ENCODE measurements around the gene INPPL1. TPM values are rescaled to one million over a fixed set of nuclear protein-coding genes. Genes with fewer than 3 reads are reported as not detected.

The INPPL1 gene
- total and polyA plus RNA-seq, 10 donors = 28.2 to 177 (median 126) TPM

GRCh38 chr11:72257570-72257969 lies 33.0 kb downstream of the INPPL1 start:
- intact Hi-C loops (cut with DNase I; ENCODE audit: low total_unique reads) = no loop called here

DNA sequence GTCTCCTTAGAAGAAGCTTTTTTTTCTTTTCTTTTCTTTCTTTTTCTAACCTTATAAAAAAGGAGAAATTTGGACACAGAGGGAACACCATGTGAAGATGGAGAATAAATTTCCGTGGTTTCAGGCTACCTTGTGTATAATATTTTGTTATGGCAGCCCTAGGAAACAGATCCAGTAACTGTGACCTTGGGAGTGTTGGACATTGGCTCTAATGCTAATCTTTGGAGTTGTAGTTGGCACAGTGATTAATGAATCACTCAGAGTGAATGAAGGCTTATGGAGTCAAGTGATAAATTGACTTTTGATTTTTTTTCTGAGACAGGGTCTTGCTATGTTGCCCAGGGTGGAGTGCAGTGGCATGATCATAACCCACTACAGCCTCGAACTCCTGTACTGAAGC lies 34.9 kb downstream of the INPPL1 start:
- Histone ChIP-seq H3K4me3 (no peak overlapping the region), H3K36me3 (no peaks in the 10 kb centered on the region), H3K9me3 (no peaks in the 10 kb centered on the region), H3K27me3 (replicated peaks in 1 of 7) (peaks cover 0 to 9% (median 0%) of the 10 kb centered on the region in 7 donors), H3K27ac (no peak overlapping the region), H3K4me1 (no peaks in the 10 kb centered on the region)
- 65 to 90% (median 80%) methylated on average over 2 of the region's 2 CpGs for WGBS, 5 donors
- no peak for DNase-seq
- TF ChIP-seq POLR2A (IDR thresholded peaks at IDR 0.05) (no peak), POLR2AphosphoS5 (IDR thresholded peaks at IDR 0.05) (no peak)
- TF ChIP-seq, protein P1, sequence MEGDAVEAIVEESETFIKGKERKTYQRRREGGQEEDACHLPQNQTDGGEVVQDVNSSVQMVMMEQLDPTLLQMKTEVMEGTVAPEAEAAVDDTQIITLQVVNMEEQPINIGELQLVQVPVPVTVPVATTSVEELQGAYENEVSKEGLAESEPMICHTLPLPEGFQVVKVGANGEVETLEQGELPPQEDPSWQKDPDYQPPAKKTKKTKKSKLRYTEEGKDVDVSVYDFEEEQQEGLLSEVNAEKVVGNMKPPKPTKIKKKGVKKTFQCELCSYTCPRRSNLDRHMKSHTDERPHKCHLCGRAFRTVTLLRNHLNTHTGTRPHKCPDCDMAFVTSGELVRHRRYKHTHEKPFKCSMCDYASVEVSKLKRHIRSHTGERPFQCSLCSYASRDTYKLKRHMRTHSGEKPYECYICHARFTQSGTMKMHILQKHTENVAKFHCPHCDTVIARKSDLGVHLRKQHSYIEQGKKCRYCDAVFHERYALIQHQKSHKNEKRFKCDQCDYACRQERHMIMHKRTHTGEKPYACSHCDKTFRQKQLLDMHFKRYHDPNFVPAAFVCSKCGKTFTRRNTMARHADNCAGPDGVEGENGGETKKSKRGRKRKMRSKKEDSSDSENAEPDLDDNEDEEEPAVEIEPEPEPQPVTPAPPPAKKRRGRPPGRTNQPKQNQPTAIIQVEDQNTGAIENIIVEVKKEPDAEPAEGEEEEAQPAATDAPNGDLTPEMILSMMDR (IDR thresholded peaks at IDR 0.05 in 8 of 11, conservative IDR thresholded peaks at IDR 0.05 in 3 of 11) = no peak
- intact Hi-C loops (cut with DNase I; ENCODE audit: low total_unique reads) = no loop called here

More at GRCh38 chr11:72257570-72257969, 33.0 kb downstream of the INPPL1 start:
- no peak for DNase-seq
- no peak overlapping the region for H3K27ac ChIP-seq
- H3K4me1 ChIP-seq = no peaks in the 10 kb centered on the region
- H3K27me3 ChIP-seq (replicated peaks in 1 of 7) = peaks cover 0 to 25% (median 0%) of the 10 kb centered on the region in 7 donors
- no peaks in the 10 kb centered on the region for H3K9me3 ChIP-seq
- TF ChIP-seq, protein P1 (IDR thresholded peaks at IDR 0.05 in 8 of 11, conservative IDR thresholded peaks at IDR 0.05 in 3 of 11) = no peak
- TF ChIP-seq POLR2A (IDR thresholded peaks at IDR 0.05) (no peak), POLR2AphosphoS5 (IDR thresholded peaks at IDR 0.05) (no peak)
- 83 to 94% (median 87%) methylated on average over 2 of the region's 2 CpGs for WGBS, 5 donors
- H3K4me3 ChIP-seq = no peak overlapping the region
- no peaks in the 10 kb centered on the region for H3K36me3 ChIP-seq

DNA sequence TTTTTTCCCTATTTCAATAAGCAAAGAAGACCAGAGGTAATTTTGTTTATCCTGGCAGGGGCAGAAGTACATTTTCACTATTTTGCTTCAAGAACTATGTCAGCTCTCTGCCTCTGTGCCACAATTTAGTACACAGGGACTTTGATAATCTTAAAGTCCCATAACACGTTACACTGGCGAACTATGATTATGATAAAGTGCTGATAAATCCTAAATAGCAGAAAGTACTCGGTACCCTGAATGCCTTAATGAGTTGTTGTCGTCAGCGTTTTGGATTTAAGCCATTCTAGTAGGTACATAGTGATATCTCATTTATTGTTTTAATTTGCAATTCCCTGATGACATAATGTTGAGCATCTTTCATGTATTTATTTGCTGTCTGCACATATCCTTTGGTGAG lies 36.0 kb downstream of the INPPL1 start:
- intact Hi-C loops (cut with DNase I; ENCODE audit: low total_unique reads) = no loop called here
- no peaks in the 10 kb centered on the region for H3K36me3 ChIP-seq

DNA sequence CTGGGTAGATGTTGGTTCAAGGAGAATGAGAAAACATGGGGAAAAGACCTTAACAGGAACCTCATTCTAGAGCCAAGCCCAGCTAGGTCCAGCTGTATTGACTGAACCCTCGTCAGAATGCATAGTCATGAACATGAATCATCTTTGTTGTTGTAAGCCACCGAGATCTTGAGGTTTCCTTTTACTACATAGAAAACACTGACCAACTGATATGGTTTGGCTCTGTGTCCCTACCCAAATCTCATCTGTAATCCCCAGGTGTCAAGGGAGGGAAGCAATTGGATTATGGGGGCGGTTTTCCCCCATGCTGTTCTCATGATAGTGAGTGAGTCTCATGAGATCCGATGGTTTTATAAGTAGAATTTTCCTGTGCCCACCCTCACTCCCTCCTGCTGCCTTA lies 38.8 kb downstream of the INPPL1 start:
- no peak for DNase-seq
- 23 to 47% (median 30%) methylated on average over 4 of the region's 4 CpGs for WGBS, 5 donors
- H3K4me1 ChIP-seq = no peaks in the 10 kb centered on the region
- H3K4me3 ChIP-seq = no peak overlapping the region
- H3K27ac ChIP-seq = peak overlapping the region in 1 of 8 donors; percentile 37
- no peak for TF ChIP-seq POLR2A (IDR thresholded peaks at IDR 0.05)
- TF ChIP-seq, protein P1 (IDR thresholded peaks at IDR 0.05 in 8 of 11, conservative IDR thresholded peaks at IDR 0.05 in 3 of 11) = no peak
- no peak for TF ChIP-seq POLR2AphosphoS5 (IDR thresholded peaks at IDR 0.05)
- H3K36me3 ChIP-seq = no peaks in the 10 kb centered on the region
- peaks cover 0 to 30% (median 0%) of the 10 kb centered on the region in 7 donors for H3K27me3 ChIP-seq (replicated peaks in 1 of 7)
- intact Hi-C loops (cut with DNase I; ENCODE audit: low total_unique reads) = no loop called here
- H3K9me3 ChIP-seq = no peaks in the 10 kb centered on the region

More for the DNA sequence above, 36.0 kb downstream of the INPPL1 start:
- H3K4me3 ChIP-seq = no peak overlapping the region
- H3K4me1 ChIP-seq = no peaks in the 10 kb centered on the region
- peaks cover 0 to 10% (median 0%) of the 10 kb centered on the region in 7 donors for H3K27me3 ChIP-seq (replicated peaks in 1 of 7)
- no peak overlapping the region for H3K27ac ChIP-seq
- no peaks in the 10 kb centered on the region for H3K9me3 ChIP-seq
- no peak for DNase-seq
- WGBS, 5 donors = 71 to 86% (median 81%) methylated on average over 5 of the region's 5 CpGs
- TF ChIP-seq POLR2A (IDR thresholded peaks at IDR 0.05) = no peak
- TF ChIP-seq, protein P1 (IDR thresholded peaks at IDR 0.05 in 8 of 11, conservative IDR thresholded peaks at IDR 0.05 in 3 of 11) = no peak
- no peak for TF ChIP-seq POLR2AphosphoS5 (IDR thresholded peaks at IDR 0.05)
